Left forelimb (tissue), 1 donor: Measurements from ENCODE around the gene MICAL2.

Experiments
- DNase-seq: peaks from one replicate; pipeline ENCODE4 v3.0.0-alpha.2; 2018; ENCODE audit warnings: low spot score

MICAL2 gene

DNA sequence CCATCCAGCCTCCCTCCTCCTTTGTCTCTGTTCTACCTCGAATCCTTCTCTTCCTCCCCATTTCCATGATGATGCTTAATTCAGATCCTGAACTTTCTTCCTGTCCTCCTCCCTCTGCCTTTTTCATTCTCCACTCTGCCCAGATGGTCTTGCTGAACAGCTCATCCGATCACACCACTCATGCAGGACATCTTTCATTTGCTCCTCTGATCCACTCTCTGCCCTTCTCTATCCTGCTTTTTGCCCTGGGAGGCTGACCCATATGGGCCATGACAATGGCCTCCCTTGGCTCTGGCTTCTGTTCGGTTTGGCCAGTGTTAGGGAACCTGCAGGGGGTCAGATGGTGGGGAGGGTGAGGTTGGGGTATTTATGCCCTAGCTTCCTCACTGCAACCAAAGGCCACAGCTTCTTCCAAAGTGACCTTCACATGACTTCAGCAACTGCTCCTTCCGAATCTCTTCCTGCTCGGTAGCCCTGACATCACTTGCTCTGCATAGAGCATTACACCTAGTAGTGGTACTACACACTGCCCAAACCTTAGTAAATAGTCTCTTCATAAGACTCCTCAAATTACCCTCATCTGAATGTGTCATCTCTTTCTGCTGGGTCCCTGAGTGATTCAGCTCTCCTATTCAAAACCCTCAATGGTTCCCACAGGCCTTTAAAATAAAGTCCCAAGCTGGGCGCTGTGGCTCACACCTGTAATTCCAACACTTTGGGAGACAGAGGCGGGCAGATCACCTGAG lies 32.7 kb upstream of the MICAL2 start:
- DNase-seq: no peak

DNA sequence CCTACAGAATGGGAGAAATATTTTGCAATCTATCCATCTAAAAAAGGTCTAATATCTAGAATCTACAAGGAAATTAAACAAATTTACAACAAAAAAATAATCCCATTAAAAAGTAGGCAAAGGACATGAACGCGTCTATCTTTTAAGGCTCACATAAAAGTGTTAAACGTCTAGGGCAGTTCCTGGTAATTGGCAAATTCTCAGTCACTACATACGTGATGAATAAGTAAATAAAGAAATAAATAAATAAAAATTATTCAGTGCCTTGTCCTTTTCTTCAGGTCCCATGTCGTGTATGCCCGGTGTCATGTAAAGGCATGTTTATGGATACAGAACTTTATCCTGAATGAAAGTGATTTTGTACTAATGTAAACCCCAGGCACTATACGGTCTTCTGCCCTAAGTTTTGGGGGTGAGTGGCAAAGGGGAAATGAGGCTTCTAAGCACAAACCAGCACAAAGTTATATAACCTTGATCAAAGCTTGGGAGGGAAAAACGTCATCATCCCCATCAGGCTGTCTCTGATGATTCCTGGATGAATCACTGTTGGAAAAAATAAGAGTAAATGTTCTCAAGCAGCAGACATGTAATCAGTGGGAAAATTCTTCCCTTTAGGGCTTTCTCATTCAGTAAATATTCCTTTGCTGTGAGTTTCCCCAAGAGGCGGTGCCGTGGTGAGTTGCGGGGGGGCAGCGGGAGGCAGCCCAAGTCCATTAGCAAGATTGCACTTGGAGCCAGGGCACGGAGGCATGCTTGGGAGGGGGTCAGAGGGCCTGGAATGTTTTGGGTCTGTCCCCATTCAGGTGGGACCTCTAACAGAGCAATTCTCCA lies 30.4 kb upstream of the MICAL2 start:
- DNase-seq: no peak

DNA sequence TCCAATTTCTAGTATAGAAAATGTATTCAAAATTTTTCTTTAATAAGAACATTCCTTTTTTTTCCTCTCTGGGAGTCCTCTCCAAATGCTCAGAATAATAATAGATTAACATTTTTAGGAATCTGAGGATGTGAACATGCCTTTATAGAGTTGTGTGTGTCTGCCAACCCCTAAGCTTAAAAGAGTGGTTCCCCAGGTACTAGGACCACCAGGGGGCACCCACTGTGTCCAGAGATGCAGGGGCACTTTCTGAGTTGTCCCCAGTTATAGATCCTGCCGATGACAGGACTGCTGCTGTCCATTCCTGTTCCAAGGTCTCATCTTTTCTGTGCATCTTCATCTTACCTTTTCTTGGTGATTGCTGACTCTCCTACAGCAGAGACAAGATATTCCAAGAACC lies 27.0 kb upstream of the MICAL2 start:
- DNase-seq: no peak

DNA sequence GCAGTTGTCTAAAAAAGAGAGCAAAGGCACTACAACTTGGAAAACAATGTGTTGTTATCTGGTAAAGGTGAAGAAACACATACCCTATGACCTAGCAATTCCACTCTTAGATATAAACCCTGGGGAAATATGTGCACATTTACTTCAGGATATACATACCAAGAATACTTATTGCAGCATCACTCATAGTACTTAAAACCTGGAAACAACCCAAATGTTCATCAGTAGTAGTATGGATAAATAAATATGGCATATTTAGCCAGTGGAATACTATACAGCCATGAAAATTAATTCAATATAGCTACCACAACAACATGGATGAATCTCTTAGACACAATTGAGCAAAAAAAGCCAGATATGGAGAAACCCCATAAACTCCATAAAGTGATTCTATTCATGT lies 26.1 kb upstream of the MICAL2 start:
- no peak for DNase-seq

DNA sequence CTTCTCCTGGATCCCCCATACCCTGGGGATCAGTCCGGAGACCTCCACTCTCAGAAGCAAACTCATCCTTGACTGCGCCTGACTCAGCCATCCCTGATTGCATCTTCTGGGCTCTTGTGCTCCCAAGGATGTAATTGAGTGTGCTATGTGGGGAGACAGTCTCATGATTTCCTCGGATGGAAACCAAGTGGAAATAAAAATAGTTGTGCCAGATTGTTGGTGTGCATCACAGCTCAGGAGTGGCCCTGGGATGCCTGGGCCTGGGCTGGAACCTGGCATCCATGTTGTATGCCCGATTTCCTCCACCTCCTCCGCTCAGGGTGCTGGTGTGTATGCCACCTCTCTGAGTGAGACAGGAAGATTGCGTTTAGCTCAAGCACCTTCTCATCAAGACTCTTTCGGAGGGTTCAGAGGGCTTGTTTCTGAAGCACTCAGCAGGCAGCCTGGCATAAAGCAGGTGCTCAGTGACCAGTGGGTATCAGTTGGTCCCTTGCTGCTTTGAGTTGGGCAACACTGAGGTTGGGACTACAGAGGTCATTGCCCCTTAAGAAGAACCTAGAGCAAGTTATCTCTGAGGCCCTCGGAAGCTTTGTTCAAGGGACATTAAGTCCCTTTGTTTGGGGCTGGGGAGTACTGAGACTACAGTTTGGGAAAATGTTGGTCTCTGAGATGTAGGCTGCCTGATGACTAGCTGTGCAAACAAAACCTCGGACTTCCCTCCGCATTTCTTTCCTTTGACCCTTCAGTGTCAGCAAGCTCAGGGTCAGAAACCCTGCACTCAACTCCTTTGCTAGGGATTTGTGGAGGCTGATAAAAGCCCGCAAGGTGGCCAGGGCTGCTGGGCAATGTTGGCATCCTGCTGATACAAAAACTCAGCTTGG lies 24.8 kb upstream of the MICAL2 start:
- no peak for DNase-seq

DNA sequence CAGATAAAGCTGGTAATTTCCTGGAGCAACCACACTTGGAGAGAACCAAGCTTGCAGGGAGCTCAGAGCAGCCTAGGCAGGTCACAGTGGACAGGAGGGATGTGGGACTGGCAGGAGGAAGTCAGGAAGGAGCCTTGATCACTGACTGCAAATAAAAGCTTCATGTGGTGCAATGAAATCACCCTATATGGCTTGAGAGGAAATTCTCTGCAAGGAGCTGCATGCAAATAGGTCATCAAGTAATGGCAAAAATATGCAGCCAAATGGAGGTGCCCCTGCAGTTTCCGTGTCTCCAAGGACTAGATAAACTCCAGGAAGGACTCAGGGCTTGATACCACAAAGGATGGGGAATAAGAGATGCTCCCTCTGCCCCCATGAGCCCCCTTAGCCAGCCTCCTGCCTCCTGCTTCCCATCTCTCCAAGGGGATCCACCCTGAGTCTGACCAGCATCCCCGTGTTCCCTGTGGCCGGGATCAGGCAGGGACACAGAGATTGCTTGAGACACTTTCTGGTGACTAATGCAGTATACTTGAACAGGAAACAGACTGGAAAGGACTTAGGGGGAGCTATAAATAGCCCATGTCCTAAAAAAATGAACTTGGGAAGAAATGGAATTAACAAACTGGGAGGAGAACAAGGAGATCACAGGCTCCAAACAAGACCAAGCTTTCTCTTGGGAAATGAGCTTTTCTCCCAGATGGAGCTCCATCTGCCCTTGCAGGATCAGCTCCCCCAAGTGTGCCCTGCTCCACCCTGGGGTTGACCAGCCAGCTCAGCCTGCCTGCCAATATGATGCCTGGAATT lies 23.9 kb upstream of the MICAL2 start:
- no peak for DNase-seq

DNA sequence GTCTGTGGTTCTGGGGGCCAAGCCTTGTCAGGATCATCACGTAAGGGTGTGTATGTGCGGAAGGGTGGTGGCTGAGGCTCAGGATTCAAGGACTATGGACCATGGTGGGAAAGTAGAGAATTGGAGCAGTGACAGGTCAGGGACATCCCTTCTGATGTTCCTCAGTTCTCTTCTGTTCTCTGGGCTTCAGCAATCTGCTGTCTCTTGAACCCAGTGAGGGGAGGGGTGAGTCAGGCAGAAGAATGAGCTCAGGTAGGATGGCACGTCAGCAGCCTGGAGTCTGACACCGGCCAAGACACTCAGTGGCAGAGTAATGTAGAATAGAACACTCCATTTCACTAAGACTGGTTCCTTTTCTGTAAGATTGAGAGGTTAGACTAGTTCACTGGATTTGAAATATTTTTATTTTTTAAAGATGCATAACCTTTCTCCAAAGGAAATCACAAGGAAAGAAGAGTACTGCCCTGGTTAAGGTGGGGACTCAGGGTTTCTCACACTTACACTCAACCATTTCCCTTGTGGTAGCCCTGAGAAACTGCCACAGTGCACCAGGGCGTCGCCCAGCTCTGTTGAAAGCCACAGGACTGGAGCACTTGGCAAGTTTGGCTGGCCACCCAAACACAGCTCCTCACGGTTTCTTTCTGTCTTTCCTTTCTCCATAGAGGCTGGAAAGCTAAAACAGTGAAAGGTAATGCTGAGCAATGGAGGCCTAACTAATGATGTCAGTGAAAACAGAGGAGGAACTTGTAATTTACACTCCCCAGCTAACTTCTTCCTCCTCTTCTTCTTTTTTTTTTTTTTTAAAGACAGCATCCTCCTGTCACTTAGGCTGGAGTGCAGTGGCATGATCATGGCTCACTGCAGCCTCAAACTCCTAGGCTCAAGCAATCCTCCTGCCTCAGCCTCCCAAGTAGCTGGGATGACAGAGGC lies 23.1 kb upstream of the MICAL2 start:
- DNase-seq: no peak

DNA sequence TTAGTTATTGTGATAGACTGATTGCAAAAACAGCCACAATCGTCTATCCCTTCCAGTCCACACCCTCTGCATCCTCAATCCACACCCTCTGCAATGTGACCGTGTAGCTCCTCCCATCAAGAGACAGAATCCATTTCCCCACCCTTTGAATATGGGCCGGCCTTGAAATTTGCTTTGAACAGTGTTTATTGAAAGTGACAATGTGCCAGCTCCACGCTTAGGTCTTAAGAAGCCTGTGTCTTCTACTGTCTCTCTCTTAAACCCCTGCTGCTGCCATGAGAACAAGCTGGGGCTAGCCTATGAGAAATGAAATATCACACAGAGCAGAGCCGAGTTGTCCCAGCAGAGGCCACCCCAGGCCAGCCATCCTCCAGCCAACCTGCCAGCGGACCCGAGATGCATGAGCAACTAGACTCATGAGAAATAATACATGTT lies 22.3 kb upstream of the MICAL2 start:
- no peak for DNase-seq

DNA sequence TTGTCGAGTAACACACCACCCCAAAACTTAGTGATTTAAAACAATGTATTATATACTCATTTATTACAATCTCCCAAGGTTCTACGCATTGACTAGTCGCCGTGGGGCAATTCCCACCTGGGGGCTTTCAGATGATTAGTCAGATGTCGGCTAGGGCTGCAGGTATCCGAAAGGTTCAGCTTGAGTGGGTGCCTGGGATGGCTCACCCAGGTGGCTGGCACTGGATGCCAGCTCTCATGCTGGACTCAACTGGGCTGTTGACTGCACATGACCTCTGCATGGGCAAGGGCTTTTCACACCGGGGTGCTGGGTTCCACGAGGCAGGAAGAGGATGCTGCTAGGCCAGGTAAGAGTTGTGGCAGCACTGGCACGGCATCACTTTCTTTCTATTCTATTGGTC lies 21.9 kb upstream of the MICAL2 start:
- no peak for DNase-seq

DNA sequence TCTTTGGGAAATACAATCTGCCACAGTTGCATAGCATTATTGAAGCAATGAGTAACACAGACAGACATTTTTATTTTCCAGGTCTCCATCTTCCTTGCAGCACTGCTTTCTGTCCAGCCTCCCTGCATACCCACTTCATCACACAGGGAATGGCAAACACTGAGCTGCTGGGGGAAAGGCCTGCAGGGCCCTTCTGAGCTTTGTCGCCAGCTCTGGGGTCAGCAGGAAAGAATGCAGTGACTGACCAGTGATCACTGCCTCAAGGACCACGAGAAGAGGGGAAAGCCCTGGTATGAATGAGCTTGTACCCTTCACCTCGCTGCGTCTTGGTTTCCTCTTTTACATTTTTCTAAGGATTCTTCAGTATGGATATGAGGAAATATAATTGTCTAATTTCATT lies 21.3 kb upstream of the MICAL2 start:
- DNase-seq: no peak

DNA sequence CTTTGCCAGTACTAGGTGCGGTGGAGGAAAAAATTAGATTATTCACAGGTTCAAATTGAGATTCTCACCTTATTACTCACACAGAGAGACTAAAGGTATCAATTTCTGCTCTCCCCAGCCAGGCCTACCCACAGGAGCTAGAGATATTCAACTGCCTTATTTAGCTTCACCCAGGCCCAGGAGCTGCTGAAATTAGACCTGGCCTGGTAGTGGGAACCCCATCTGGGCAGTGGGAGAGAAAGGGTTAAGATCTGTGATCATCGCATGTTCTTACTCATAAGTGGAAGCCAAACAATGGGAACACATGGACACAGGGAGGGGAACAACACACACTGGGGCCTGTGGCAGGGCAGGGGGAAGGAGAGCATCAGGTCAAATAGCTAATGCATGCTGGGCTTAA lies 20.9 kb upstream of the MICAL2 start:
- DNase-seq: no peak

DNA sequence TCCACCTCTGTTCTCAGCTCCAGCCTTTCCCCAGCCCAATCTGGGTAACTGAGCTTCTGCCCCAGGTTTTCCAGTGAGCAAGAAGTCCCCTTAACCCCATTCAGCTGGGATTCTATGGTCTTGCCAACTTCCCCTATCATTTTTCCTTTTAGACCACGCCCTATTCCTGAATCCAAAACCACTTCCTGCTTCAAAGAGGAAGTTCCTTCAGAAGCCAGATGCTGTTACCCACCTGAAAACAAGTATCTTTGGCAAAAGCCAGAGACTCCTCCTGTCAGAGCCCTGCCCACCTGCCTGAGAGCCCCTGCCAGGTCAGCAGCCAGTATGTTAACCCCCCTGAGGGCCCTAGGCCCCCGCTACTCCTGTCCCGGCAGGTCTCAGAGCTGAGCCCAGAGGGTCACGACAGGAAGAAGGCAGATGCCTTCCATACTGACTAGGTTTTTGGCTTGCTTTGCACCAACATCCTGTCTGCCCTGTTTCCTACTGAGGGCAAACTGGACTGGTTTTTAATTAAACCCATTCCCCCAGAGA lies 20.3 kb upstream of the MICAL2 start:
- no peak for DNase-seq

DNA sequence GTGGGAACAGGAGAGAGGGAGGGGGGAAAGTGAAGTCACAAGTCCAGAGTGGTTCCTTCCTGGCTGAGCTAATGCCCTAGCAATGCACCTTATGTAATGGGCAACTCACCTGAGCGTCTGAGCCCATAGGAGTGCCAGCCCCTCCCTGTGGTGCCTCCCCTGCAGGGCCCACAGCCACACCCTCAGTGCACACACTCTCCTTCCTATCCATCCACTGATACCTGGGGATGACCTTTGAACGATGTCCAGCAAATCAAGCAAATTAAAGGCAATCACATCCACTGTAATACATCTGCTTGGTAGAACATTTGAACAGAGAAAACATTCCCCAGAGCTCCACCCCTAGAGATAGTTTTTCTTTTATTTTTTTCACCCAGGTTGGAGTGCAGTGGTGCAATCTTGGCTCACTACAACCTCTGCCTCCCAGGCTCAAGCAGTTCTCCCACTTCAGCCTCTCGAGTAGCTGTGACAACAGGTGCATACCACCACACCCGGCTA lies 19.6 kb upstream of the MICAL2 start:
- no peak for DNase-seq

DNA sequence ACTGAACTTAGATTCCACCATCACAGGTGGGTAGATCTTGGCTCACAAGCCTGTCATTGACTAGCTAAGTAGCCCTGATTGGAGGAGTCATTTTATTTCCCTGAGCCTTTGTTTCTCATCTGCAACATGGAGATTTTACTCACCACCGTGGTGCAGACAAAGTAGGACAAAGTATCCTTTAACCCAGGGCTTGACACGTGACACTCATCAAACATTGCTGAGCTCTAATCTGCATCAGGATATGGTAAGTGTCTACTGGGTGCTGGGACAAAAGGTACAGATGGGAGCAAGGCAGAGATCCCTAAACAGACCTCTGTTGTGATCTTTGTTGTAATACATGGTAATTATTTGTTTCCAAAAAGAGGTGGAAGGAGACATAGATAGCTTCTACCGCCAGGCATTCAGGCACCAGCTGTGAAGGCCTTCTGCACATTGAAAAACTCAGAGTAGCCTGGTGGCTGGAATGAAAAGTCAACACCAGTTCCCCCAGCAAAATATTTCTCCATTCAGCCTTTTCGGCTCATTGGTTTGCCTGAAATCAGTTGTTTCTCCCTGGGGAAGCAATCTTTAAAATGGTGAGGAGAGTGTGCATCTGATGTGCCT lies 18.3 kb upstream of the MICAL2 start:
- DNase-seq: no peak

DNA sequence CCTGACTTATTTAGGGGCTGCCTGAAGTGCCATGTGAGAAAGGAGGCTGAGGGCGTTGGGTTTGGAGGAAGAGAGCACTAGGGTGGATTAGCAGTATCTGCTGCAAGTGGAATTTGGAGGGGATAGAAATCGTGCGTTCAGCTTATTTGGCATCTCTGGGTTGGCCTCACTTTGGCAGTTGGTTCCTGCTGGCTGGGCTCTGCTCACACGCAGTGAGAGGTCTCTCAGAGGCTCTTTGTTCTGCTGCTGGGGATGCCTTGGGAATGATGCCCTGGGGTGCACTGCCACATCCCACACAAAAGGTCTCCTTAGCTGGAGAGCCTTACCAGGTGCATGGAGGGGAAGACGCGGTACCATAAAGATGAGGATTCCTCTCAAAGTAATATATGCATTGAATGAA lies 17.7 kb upstream of the MICAL2 start:
- DNase-seq: no peak

DNA sequence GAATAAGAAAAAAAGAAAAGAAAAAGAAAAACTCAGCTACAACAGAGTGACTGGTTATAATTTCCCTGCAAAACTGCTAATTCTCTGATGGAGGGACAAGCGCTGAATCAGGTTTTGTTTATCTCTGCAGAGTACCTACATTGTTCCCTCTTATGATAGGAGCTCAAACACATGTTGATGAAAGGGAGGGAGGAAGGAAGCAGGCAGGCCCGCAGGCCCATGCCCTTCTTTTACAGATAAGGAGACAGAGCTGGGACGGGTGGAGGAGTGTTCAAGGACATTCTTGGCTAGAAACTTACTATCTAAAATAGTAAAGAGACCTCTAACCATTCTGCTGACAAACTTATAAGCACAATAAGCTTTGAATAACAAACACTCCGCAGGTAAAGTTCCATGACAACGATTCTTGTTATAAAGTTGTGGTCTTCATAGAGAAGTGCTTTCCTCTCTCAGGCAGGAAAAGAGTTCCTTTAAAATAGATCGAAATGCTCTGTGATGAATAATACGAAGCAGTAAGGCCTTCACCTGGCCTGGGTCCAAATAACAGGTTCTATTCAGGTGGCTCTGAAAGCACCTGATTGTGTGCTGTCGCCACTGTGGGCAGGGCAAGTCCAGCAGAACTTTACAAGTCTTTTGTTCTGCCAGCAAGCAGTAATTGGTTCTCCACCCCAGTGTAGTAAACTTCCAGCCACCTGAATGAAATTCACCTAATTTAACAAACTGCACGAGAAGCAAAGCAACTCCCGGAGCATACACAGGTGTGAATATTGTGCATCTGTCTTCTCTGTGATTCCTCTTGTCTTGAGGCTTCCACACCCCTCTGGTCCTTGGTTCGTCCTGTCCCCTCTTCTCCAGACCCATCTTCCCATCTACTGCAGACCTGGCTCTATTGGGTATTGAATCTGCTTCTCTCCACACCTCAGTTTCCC lies 15.3 kb upstream of the MICAL2 start:
- DNase-seq: no peak

DNA sequence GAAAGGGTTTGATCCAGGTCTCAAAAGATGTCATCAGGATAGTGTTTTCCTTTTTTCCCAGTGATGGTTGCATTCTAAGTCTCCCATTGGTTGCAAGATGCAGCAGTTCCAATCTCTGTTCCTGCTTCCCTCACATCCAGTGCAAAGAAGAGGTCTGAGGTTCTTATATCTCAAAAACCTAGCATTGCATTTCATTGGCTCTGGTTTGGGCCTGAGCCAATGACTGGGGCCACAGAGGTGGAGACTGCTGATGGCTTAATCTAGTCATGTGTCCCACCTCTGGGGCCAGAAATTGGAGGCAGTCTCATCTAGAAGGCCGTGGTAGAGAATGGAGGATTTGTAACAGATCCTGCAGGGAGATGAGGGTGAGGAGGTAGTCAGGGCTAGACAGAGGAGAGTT lies 13.2 kb upstream of the MICAL2 start:
- DNase-seq: no peak

DNA sequence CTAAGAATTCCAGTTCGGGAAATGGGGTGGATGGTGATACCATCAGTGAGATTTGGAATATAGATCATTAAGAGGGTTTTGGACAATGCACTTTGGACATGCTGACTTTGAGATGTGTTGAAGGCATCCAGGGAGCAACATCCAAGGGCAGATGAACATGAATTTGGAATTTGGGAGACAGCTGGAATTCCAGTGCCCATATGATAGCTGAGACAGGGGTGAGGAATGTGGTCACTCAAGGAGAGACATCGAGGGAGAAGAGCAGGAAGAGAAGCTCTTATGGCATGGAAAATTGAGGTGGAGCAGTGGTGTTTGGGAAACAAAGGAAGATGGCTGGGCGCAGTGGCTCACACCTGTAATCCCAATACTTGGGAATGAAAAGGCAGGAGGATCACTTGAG lies 11.8 kb upstream of the MICAL2 start:
- DNase-seq: no peak
